Heart right ventricle (tissue), 16 donors: Measurements from ENCODE around the gene SCP2. TPM values are rescaled to one million over a fixed set of nuclear protein-coding genes. Genes with fewer than 3 reads are reported as not detected.
A peak's percentile ranks its signal among the peaks of the same experiment; 100 is the strongest.

ENCODE experiments used
- ATAC-seq, 8 donors: fragments of 200-7000 bp; cut with Tn5 transposase; one replicate each; pipeline ENCODE4 v1.9.1; 2020; ENCODE audit warnings: mild to moderate bottlenecking in 8 of 8, moderate library complexity in 8 of 8, moderate number of reproducible peaks in 1 of 8
- DNase-seq, 2 donors: peaks; one replicate each; pipeline ENCODE4 v3.0.0-alpha.2; 2020
- H3K27ac ChIP-seq, 10 donors: fragments of 200-600 bp; sonication (generic) in 2 of 10; one replicate each; pipeline versions ENCODE4 v1.5.0 to v1.8.0; 2020 to 2022; ENCODE audit warnings: mild to moderate bottlenecking in 3 of 10
- H3K27me3 ChIP-seq, 7 donors: fragments of 200-600 bp; one replicate each; pipeline ENCODE4 v1.8.0; 2021 to 2022; ENCODE audit warnings: mild to moderate bottlenecking in 2 of 7
- H3K36me3 ChIP-seq, 9 donors: fragments of 200-600 bp; sonication (generic) in 1 of 9; one replicate each; pipeline versions ENCODE4 v1.5.0 to v1.8.0; 2020 to 2022; ENCODE audit warnings: mild to moderate bottlenecking in 2 of 9
- H3K4me1 ChIP-seq, 9 donors: fragments of 200-600 bp; sonication (generic) in 1 of 9; one replicate each; pipeline versions ENCODE4 v1.5.0 to v1.8.0; 2020 to 2022; ENCODE audit warnings: mild to moderate bottlenecking in 4 of 9
- H3K4me3 ChIP-seq, 10 donors: fragments of 200-600 bp; sonication (generic) in 2 of 10; one replicate each; pipeline versions ENCODE4 v1.5.0 to v1.8.0; 2020 to 2022; ENCODE audit warnings: mild to moderate bottlenecking in 7 of 10, moderate library complexity in 2 of 10
- H3K9me3 ChIP-seq, 11 donors: fragments of 200-600 bp in 10 of 11; sonication (generic) in 2 of 11; one replicate each; pipeline versions ENCODE4 v1.5.0 to v1.8.0; 2013 to 2022; ENCODE audit warnings: mild to moderate bottlenecking in 2 of 11, control low read depth in 1 of 11, moderate library complexity in 1 of 11
- CTCF ChIP-seq, 9 donors: fragments of 200-600 bp; sonication (generic) in 2 of 9; IDR thresholded peaks; one replicate each; pipeline versions ENCODE4 v1.5.0 to v1.8.0; 2021 to 2022; ENCODE audit warnings: antibody characterized with exemption in 9 of 9, mild to moderate bottlenecking in 5 of 9, moderate library complexity in 1 of 9
- WGBS, 2 donors: extraction: QIAGEN DNeasy Blood & Tissue Kit; methylation state at CpG; one replicate each; pipeline ENCODE4 v1.1.7; 2013; ENCODE audit warnings: inconsistent platforms in 1 of 2; 5-methylcytosine and 5-hydroxymethylcytosine counted together
- intact Hi-C, 10 donors: fragments of 100-400 bp; cut with DNase I; formaldehyde crosslinking; loops; one replicate each; pipeline versions ENCODE4 v1.11.1 to v1.14.2; 2022
- polyA plus RNA-seq, 2 donors: library from polyadenylated mRNA; stranded (reverse); fragments of 200-250 nt; gene quantifications; one replicate each; pipeline ENCODE4 v1.2.3, GENCODE V29; 2013
- total RNA-seq, 10 donors: library from RNA; stranded (reverse); fragmentation: NEBNext Ultra II Directional in 3 of 10; extraction: Animal tissue kit (Norgen Biotek cat#: 25700) in 3 of 10; gene quantifications; one replicate each; pipeline versions ENCODE4 v1.2.1 to v1.2.4, GENCODE V29; 2021 to 2023
- donor health status: Arrhythmogenic right ventricular cardiomyopathy.
- donor health status: ischemic (EF 13 %, LVEDD 7.1; RV severe dilation, severe dysfunction).
- donor health status: healthy with polysubstance abuse.
- donor health status: DM: no; HTN: yes; CAD: no.
- donor health status: DM: no; HTN: no; CAD: no.
- donor health status: ischemic (EF 25% LVEDD 6.9; RV normal size, moderate dysfunction).
- donor health status: ischemic (EF 25% LVEDD 5.7; RV mildly dilated, moderate dysfunction).
- donor health status: healthy.
- donor health status: DM: yes; HTN: yes; CAD: no.
- donor health status: Ischemic cardiomyopathy.
- donor health status: ischemic (EF 35%, LVEDD 5.7; RV mildly dilated, moderate dysfunction).
- donor health status: nonischemic (EF 11% LVEDD 7.7; RV severe dilation, severe dysfunction).
- donor health status: DM: yes; HTN: yes; CAD: no.
- donor health status: PGD.
- donor health status: ischemic (EF 29% LVEDD 5.4; RV normal size, mild dysfunction).
- donor health status: nonischemic (EF 23%, LVEDD 6.1; RV moderate dilation, normal function).

The SCP2 gene
- total and polyA plus RNA-seq, 12 donors = 82.3 to 149 (median 126) TPM

DNA sequence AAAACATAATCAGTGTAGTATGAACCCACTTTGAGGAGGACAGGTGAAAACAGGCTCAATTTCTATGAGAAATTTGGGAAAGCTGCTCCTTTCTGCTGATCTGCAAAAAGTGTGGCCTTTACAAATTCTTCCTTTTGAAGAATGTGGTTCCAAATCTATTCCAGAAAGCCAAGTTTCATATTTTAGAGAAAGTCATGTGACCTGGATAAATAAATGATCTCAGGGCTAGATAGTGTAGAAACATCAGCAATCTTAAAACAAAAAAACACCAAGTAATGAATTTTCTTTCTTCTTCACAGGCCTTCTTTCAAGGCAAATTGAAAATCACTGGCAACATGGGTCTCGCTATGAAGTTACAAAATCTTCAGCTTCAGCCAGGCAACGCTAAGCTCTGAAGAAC, 123.2 kb downstream of the SCP2 start:
- peak overlapping the region in 4 of 10 donors; percentile 53 to 74 (median 68) for H3K27ac ChIP-seq
- DNase-seq (no peak), ATAC-seq (no peak)
- H3K4me3 ChIP-seq = no peak overlapping the region
- H3K9me3 ChIP-seq = no peaks in the 10 kb centered on the region
- H3K36me3 ChIP-seq = peaks cover 0 to 64% (median 0%) of the 10 kb centered on the region in 9 donors
- intact Hi-C loops = no loop called here
- TF ChIP-seq CTCF (IDR thresholded peaks at IDR 0.05) = no peak
- H3K27me3 ChIP-seq = no peaks in the 10 kb centered on the region
- H3K4me1 ChIP-seq = peaks cover 4 to 44% (median 38%) of the 10 kb centered on the region in 9 donors
- WGBS, 2 donors = 91 to 97% methylated on average over 2 of the region's 2 CpGs

DNA sequence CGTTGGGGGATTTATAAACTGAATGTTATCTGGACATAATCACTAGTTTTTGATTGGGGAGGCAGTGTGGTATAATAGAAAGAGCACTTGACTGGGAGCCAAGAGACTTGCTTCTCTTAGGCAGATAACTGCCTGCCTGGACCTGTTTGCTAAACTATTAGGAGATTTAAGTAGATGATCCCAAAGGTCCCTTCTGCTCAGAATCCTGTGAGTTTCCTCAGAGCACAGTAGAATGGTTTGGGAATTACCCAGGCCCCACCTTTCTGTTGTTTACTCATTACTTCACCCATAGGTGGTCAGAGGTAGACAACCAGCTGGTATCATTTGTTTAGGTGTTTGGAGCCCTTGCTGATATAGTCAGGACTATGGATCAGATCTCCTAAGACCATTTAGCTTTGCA, 124.6 kb downstream of the SCP2 start:
- Histone ChIP-seq H3K4me1 (peaks cover 4 to 39% (median 36%) of the 10 kb centered on the region in 9 donors), H3K27me3 (no peaks in the 10 kb centered on the region), H3K4me3 (no peak overlapping the region), H3K27ac (no peak overlapping the region), H3K36me3 (peaks cover 0 to 59% (median 0%) of the 10 kb centered on the region in 9 donors), H3K9me3 (no peaks in the 10 kb centered on the region)
- DNase-seq = no peak
- no peak for TF ChIP-seq CTCF (IDR thresholded peaks at IDR 0.05)
- WGBS, 2 donors = 15 to 33% methylated on average over 1 of the region's 1 CpG
- ATAC-seq = no peak
- intact Hi-C loops = no loop called here

- peak overlapping the region in 5 of 10 donors; percentile 8 to 45 (median 24) for H3K27ac ChIP-seq
- 66 to 86% methylated on average over 2 of the region's 2 CpGs for WGBS, 2 donors
- no peaks in the 10 kb centered on the region for H3K9me3 ChIP-seq
- no peak overlapping the region for H3K4me3 ChIP-seq
- intact Hi-C loops = loop anchor here in 1 of 10 donors (5.0 kb wide), 1 partner anchor 40 kb away; no protein-coding TSS in a partner anchor
- peaks cover 0 to 18% (median 0%) of the 10 kb centered on the region in 9 donors for H3K36me3 ChIP-seq
- peaks cover 0 to 20% (median 2%) of the 10 kb centered on the region in 7 donors for H3K27me3 ChIP-seq
- peaks cover 0 to 29% (median 13%) of the 10 kb centered on the region in 9 donors for H3K4me1 ChIP-seq
- ATAC-seq (peak in 3 of 8 donors; percentile 19 to 32 (median 20)), DNase-seq (no peak)
- TF ChIP-seq CTCF (IDR thresholded peaks at IDR 0.05) = no peak
Measured at GRCh38 chr1:53057127-53057526, 130.1 kb downstream of the SCP2 start.

GRCh38 chr1:53060579-53060978, 133.5 kb downstream of the SCP2 start:
- ATAC-seq (no peak), DNase-seq (no peak)
- Histone ChIP-seq H3K27ac (peak overlapping the region in 6 of 10 donors; percentile 4 to 92 (median 82)), H3K4me3 (no peak overlapping the region), H3K4me1 (peaks cover 0 to 42% (median 22%) of the 10 kb centered on the region in 9 donors), H3K36me3 (no peaks in the 10 kb centered on the region), H3K27me3 (peaks cover 0 to 40% (median 8%) of the 10 kb centered on the region in 7 donors), H3K9me3 (no peaks in the 10 kb centered on the region)
- intact Hi-C loops = loop anchor here in 2 of 10 donors (5.0 to 10.0 kb wide), 2 partner anchors 122 to 124 kb away; no protein-coding TSS in a partner anchor
- 71 to 72% methylated on average over 1 of the region's 1 CpG for WGBS, 2 donors
- TF ChIP-seq CTCF (IDR thresholded peaks at IDR 0.05) = no peak
